Neural progenitor cell (in vitro differentiated cells): ENCODE measurements around the gene RCAN3.

Experiments
- EZH2 ChIP-seq: fragments of 200-600 bp; sonication (generic); IDR thresholded peaks from 2 replicates; pipeline ENCODE4 v1.6.1; 2017; ENCODE audit warnings: antibody characterized with exemption, mild to moderate bottlenecking, moderate library complexity
- EZH2phosphoT487 ChIP-seq: fragments of 200-600 bp; sonication (generic); IDR thresholded peaks from 2 replicates; pipeline ENCODE4 v1.6.1; 2017; ENCODE audit warnings: antibody characterized with exemption
- TF ChIP-seq, protein P1 (sequence below): fragments of 200-600 bp; sonication (generic); IDR thresholded peaks from 2 replicates; pipeline ENCODE4 v1.5.1; 2017; ENCODE audit warnings: antibody characterized with exemption, mild to moderate bottlenecking

DNA sequence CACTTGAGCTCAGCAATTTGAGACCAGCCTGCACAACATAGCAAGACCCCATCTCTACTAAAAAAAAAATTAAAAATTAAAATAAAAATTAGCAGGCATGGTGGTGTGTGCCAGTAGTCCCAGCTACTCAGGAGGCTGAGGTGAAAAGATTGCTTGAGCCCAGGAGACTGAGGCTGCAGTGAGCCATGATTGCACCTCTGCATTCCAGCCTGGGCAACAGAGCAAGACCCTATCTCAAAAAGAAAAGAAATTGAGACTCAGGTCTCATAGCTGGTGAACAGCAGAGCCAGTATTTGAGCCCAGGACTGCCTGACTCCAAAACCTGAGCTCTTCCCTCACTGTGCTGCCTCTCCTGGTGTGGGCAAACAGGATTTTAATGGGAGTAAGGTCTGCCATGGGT is 28.4 kb upstream of the RCAN3 start:
- TF ChIP-seq, protein P1, sequence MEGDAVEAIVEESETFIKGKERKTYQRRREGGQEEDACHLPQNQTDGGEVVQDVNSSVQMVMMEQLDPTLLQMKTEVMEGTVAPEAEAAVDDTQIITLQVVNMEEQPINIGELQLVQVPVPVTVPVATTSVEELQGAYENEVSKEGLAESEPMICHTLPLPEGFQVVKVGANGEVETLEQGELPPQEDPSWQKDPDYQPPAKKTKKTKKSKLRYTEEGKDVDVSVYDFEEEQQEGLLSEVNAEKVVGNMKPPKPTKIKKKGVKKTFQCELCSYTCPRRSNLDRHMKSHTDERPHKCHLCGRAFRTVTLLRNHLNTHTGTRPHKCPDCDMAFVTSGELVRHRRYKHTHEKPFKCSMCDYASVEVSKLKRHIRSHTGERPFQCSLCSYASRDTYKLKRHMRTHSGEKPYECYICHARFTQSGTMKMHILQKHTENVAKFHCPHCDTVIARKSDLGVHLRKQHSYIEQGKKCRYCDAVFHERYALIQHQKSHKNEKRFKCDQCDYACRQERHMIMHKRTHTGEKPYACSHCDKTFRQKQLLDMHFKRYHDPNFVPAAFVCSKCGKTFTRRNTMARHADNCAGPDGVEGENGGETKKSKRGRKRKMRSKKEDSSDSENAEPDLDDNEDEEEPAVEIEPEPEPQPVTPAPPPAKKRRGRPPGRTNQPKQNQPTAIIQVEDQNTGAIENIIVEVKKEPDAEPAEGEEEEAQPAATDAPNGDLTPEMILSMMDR, result no peak
- no peak for TF ChIP-seq EZH2
- no peak for TF ChIP-seq EZH2phosphoT487
